GM23338 (cell line): ENCODE results near the gene PRR36. TPM values are rescaled to one million over a fixed set of nuclear protein-coding genes. Genes with fewer than 3 reads are reported as not detected.

ENCODE experiments used
- ATAC-seq: fragments of 200-7000 bp; cut with Tn5 transposase; 3 replicates; pipeline ENCODE4 v1.9.1; 2020
- DNase-seq: peaks from one replicate; pipeline ENCODE4 v3.0.0-alpha.2; 2015; ENCODE audit warnings: low spot score
- H2AFZ ChIP-seq: fragments of 200-600 bp; sonication (generic); 2 replicates; pipeline ENCODE4 v1.8.0; 2016; ENCODE audit warnings: antibody characterized with exemption, mild to moderate bottlenecking, moderate library complexity
- H3F3A ChIP-seq: fragments of 200-600 bp; sonication (generic); replicated peaks from 2 replicates; pipeline ENCODE4 v1.8.0; 2017; ENCODE audit warnings: antibody characterized with exemption, mixed run types, low read depth
- H3K27ac ChIP-seq: fragments of 200-600 bp; sonication (generic); 2 replicates; pipeline ENCODE4 v1.6.1; 2016; ENCODE audit warnings: low read depth
- H3K27me3 ChIP-seq: fragments of 200-600 bp; sonication (generic); 2 replicates; pipeline ENCODE4 v1.8.0; 2016; ENCODE audit warnings: mild to moderate bottlenecking, mixed run types, moderate library complexity; ENCODE audit not compliant: insufficient read depth
- H3K36me3 ChIP-seq: fragments of 200-600 bp; sonication (generic); 2 replicates; pipeline ENCODE4 v1.8.0; 2016; ENCODE audit warnings: mild to moderate bottlenecking; ENCODE audit not compliant: insufficient read depth
- H3K4me1 ChIP-seq: fragments of 200-600 bp; sonication (generic); 2 replicates; pipeline ENCODE4 v1.8.0; 2016; ENCODE audit warnings: mild to moderate bottlenecking, moderate library complexity; ENCODE audit not compliant: insufficient read depth
- H3K4me2 ChIP-seq: fragments of 200-600 bp; sonication (generic); 2 replicates; pipeline ENCODE4 v1.7.1; 2017; ENCODE audit warnings: mixed run types
- H3K4me3 ChIP-seq: fragments of 200-600 bp; sonication (generic); 2 replicates; pipeline ENCODE4 v1.6.1; 2016; ENCODE audit warnings: mixed run types
- H3K79me2 ChIP-seq: fragments of 200-600 bp; sonication (generic); replicated peaks from 2 replicates; pipeline ENCODE4 v1.8.0; 2017; ENCODE audit warnings: mild to moderate bottlenecking; ENCODE audit not compliant: insufficient read depth
- H3K9me2 ChIP-seq: fragments of 200-600 bp; sonication (generic); 2 replicates; pipeline ENCODE4 v1.8.0; 2017; ENCODE audit not compliant: insufficient read depth
- H4K20me1 ChIP-seq: fragments of 200-600 bp; sonication (generic); replicated peaks from 2 replicates; pipeline ENCODE4 v1.8.0; 2017; ENCODE audit warnings: mild to moderate bottlenecking; ENCODE audit not compliant: insufficient read depth
- H3K27ac Mint-ChIP-seq: 2 replicates; pipeline ENCODE4 v1.8.0; 2020; ENCODE audit warnings: inconsistent platforms, mild to moderate bottlenecking, moderate library complexity, mixed read lengths
- H3K27me3 Mint-ChIP-seq: 3 replicates; pipeline ENCODE4 v1.8.0; 2022; ENCODE audit warnings: low read depth, mild to moderate bottlenecking, moderate library complexity, mixed read lengths, inconsistent platforms; ENCODE audit not compliant: insufficient read depth, poor library complexity
- H3K36me3 Mint-ChIP-seq: 3 replicates; pipeline ENCODE4 v1.8.0; 2021; ENCODE audit warnings: low read depth, mild to moderate bottlenecking, inconsistent platforms, moderate library complexity, mixed read lengths
- H3K4me1 Mint-ChIP-seq: 3 replicates; pipeline ENCODE4 v1.8.0; 2020; ENCODE audit warnings: mild to moderate bottlenecking, inconsistent platforms, mixed read lengths
- H3K4me3 Mint-ChIP-seq: 3 replicates; pipeline ENCODE4 v1.8.0; 2021; ENCODE audit warnings: moderate library complexity, mild to moderate bottlenecking, inconsistent platforms, mixed read lengths
- H3K9me3 Mint-ChIP-seq: 3 replicates; pipeline ENCODE4 v1.8.0; 2020; ENCODE audit warnings: moderate library complexity, mild to moderate bottlenecking, inconsistent platforms, mixed read lengths
- CREB1 ChIP-seq: fragments of 250-450 bp; sonication (Bioruptor Pico); IDR thresholded peaks from 2 replicates; pipeline ENCODE4 v1.5.0; 2020; ENCODE audit warnings: low read depth, mild to moderate bottlenecking, moderate library complexity
- ETS1 ChIP-seq: IDR thresholded peaks from 2 replicates; pipeline ENCODE4 v1.6.1; 2016; ENCODE audit warnings: antibody characterized with exemption
- EZH2 ChIP-seq: fragments of 200-600 bp; sonication (generic); IDR thresholded peaks from one replicate; pipeline ENCODE4 v1.8.0; 2017; ENCODE audit warnings: antibody characterized with exemption, mild to moderate bottlenecking, low read depth; ENCODE audit not compliant: unreplicated experiment
- EZH2phosphoT487 ChIP-seq: fragments of 200-600 bp; sonication (generic); IDR thresholded peaks from one replicate; pipeline ENCODE4 v1.8.1; 2018; ENCODE audit warnings: antibody characterized with exemption; ENCODE audit not compliant: unreplicated experiment
- JUNB ChIP-seq: IDR thresholded peaks from one replicate; pipeline ENCODE4 v1.6.1; 2016; ENCODE audit warnings: antibody characterized with exemption; ENCODE audit not compliant: unreplicated experiment
- NANOG ChIP-seq: IDR thresholded peaks from 2 replicates; pipeline ENCODE4 v1.6.1; 2016; ENCODE audit warnings: antibody characterized with exemption, borderline replicate concordance
- POLR2AphosphoS5 ChIP-seq: IDR thresholded peaks from 2 replicates; pipeline ENCODE4 v1.6.1; 2016; ENCODE audit warnings: antibody characterized with exemption, low read depth
- STAT1 ChIP-seq: IDR thresholded peaks from one replicate; pipeline ENCODE4 v1.6.1; 2016; ENCODE audit warnings: antibody characterized with exemption; ENCODE audit not compliant: unreplicated experiment
- ZNF114 ChIP-seq: fragments of 250-450 bp; sonication (Bioruptor Pico); IDR thresholded peaks from 2 replicates; pipeline ENCODE4 v1.5.0; 2020; ENCODE audit warnings: mild to moderate bottlenecking, moderate library complexity
- ZNF331 ChIP-seq: fragments of 250-450 bp; sonication (Bioruptor Pico); IDR thresholded peaks from 2 replicates; pipeline ENCODE4 v1.5.0; 2020; ENCODE audit warnings: low read depth, mild to moderate bottlenecking, moderate library complexity
- polyA plus RNA-seq: library from polyadenylated mRNA; unstranded; fragments of >200 nt; fragmentation: Nextera tagmentation; extraction: Ambion mirVana; gene quantifications from 2 replicates; pipeline ENCODE4 v1.2.1, GENCODE V29; 2016
- total RNA-seq: library from RNA; depleted of rRNA; stranded (reverse); fragments of >200 nt; shearing (Covaris generic); gene quantifications from 2 replicates; pipeline ENCODE4 v1.2.3, GENCODE V29; 2014
- TF ChIP-seq, protein P1 (sequence below): fragments of 250-450 bp; sonication (Bioruptor Pico); IDR thresholded peaks from 2 replicates; pipeline ENCODE4 v1.5.0; 2020; ENCODE audit warnings: mild to moderate bottlenecking, moderate library complexity
- TF ChIP-seq, protein P2 (sequence below), 2 experiments: fragments of 200-600 bp in 1 of 2; sonication (generic) in 1 of 2; conservative IDR thresholded peaks; 2 replicates each; pipeline versions ENCODE4 v1.5.1 to v1.6.1; 2016 to 2017; ENCODE audit warnings: antibody characterized with exemption in 2 of 2, low read depth in 2 of 2, mild to moderate bottlenecking in 2 of 2, moderate library complexity in 1 of 2

Gene PRR36
- total and polyA plus RNA-seq, 2 experiments from 2014 or later = 17.6 to 17.9 TPM

GRCh38 chr19:7913652-7914051 lies 39.5 kb upstream of the PRR36 start:
- H3K4me1 ChIP-seq = no peaks in the 10 kb centered on the region
- TF ChIP-seq, protein P1, sequence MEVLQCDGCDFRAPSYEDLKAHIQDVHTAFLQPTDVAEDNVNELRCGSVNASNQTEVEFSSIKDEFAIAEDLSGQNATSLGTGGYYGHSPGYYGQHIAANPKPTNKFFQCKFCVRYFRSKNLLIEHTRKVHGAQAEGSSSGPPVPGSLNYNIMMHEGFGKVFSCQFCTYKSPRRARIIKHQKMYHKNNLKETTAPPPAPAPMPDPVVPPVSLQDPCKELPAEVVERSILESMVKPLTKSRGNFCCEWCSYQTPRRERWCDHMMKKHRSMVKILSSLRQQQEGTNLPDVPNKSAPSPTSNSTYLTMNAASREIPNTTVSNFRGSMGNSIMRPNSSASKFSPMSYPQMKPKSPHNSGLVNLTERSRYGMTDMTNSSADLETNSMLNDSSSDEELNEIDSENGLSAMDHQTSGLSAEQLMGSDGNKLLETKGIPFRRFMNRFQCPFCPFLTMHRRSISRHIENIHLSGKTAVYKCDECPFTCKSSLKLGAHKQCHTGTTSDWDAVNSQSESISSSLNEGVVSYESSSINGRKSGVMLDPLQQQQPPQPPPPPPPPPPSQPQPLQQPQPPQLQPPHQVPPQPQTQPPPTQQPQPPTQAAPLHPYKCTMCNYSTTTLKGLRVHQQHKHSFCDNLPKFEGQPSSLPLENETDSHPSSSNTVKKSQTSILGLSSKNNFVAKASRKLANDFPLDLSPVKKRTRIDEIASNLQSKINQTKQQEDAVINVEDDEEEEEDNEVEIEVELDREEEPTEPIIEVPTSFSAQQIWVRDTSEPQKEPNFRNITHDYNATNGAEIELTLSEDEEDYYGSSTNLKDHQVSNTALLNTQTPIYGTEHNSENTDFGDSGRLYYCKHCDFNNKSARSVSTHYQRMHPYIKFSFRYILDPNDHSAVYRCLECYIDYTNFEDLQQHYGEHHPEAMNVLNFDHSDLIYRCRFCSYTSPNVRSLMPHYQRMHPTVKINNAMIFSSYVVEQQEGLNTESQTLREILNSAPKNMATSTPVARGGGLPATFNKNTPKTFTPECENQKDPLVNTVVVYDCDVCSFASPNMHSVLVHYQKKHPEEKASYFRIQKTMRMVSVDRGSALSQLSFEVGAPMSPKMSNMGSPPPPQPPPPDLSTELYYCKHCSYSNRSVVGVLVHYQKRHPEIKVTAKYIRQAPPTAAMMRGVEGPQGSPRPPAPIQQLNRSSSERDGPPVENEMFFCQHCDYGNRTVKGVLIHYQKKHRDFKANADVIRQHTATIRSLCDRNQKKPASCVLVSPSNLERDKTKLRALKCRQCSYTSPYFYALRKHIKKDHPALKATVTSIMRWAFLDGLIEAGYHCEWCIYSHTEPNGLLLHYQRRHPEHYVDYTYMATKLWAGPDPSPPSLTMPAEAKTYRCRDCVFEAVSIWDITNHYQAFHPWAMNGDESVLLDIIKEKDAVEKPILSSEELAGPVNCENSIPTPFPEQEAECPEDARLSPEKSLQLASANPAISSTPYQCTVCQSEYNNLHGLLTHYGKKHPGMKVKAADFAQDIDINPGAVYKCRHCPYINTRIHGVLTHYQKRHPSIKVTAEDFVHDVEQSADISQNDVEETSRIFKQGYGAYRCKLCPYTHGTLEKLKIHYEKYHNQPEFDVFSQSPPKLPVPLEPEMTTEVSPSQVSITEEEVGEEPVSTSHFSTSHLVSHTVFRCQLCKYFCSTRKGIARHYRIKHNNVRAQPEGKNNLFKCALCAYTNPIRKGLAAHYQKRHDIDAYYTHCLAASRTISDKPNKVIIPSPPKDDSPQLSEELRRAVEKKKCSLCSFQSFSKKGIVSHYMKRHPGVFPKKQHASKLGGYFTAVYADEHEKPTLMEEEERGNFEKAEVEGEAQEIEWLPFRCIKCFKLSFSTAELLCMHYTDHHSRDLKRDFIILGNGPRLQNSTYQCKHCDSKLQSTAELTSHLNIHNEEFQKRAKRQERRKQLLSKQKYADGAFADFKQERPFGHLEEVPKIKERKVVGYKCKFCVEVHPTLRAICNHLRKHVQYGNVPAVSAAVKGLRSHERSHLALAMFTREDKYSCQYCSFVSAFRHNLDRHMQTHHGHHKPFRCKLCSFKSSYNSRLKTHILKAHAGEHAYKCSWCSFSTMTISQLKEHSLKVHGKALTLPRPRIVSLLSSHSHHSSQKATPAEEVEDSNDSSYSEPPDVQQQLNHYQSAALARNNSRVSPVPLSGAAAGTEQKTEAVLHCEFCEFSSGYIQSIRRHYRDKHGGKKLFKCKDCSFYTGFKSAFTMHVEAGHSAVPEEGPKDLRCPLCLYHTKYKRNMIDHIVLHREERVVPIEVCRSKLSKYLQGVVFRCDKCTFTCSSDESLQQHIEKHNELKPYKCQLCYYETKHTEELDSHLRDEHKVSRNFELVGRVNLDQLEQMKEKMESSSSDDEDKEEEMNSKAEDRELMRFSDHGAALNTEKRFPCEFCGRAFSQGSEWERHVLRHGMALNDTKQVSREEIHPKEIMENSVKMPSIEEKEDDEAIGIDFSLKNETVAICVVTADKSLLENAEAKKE (CRISPR knock-in tag) = no peak
- TF ChIP-seq JUNB (no peak), ZNF114 (CRISPR knock-in tag) (no peak), CREB1 (CRISPR knock-in tag) (no peak), ETS1 (no peak), ZNF331 (CRISPR knock-in tag) (no peak), EZH2 (no peak), POLR2AphosphoS5 (no peak), NANOG (no peak), EZH2phosphoT487 (no peak), STAT1 (no peak)
- TF ChIP-seq, protein P2, sequence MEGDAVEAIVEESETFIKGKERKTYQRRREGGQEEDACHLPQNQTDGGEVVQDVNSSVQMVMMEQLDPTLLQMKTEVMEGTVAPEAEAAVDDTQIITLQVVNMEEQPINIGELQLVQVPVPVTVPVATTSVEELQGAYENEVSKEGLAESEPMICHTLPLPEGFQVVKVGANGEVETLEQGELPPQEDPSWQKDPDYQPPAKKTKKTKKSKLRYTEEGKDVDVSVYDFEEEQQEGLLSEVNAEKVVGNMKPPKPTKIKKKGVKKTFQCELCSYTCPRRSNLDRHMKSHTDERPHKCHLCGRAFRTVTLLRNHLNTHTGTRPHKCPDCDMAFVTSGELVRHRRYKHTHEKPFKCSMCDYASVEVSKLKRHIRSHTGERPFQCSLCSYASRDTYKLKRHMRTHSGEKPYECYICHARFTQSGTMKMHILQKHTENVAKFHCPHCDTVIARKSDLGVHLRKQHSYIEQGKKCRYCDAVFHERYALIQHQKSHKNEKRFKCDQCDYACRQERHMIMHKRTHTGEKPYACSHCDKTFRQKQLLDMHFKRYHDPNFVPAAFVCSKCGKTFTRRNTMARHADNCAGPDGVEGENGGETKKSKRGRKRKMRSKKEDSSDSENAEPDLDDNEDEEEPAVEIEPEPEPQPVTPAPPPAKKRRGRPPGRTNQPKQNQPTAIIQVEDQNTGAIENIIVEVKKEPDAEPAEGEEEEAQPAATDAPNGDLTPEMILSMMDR (conservative IDR thresholded peaks at IDR 0.05; ENCODE audit: low read depth in 2 of 2) = no peak
- no peak for ATAC-seq

More at GRCh38 chr19:7913652-7914051, 39.5 kb upstream of the PRR36 start:
- H3K9me3 Mint-ChIP-seq = peaks cover 2% of the 10 kb centered on the region; the same call in 1 of the 3 replicates
- H3K4me3 ChIP-seq = no peak overlapping the region
- no peak overlapping the region for H3K27ac ChIP-seq
- no peak for DNase-seq
- H3K27me3 Mint-ChIP-seq = peaks cover 43% of the 10 kb centered on the region
- H2AFZ ChIP-seq = no peak overlapping the region
- H3K4me3 Mint-ChIP-seq = no peak overlapping the region; the same call in 2 of the 3 replicates
- H4K20me1 ChIP-seq = peaks cover 5% of the 10 kb centered on the region; the same call in 1 of the 2 replicates
- H3K27me3 ChIP-seq = peaks cover 50% of the 10 kb centered on the region
- no peak overlapping the region for H3K27ac Mint-ChIP-seq
- H3K9me2 ChIP-seq = no peaks in the 10 kb centered on the region
- 0 out of 2 replicates have a peak, but pooled peaks cover 8% of the 10 kb centered on the region for H3F3A ChIP-seq
- H3K4me2 ChIP-seq = no peak overlapping the region
- H3K4me1 Mint-ChIP-seq = peaks cover 6% of the 10 kb centered on the region; the same call in 2 of the 3 replicates
- no peaks in the 10 kb centered on the region for H3K36me3 ChIP-seq
- H3K36me3 Mint-ChIP-seq = peaks cover 17% of the 10 kb centered on the region
- no peaks in the 10 kb centered on the region for H3K79me2 ChIP-seq
